ENCODE data around the gene CIBAR2. TPM values are rescaled to one million over a fixed set of nuclear protein-coding genes. Genes with fewer than 3 reads are reported as not detected.

Gene CIBAR2
- total and polyA plus RNA-seq, 4 experiments from 2014 or later: not detected

- ChIA-PET CTCF (ENCODE audit: partially characterized antibody) (interaction anchor here (0.8 to 3.5 kb wide), 7 partner anchors 9 to 50 kb away, joined by 3 to 26 read pairs (median 4); no protein-coding TSS in a partner anchor), POLR2A (ENCODE audit: partially characterized antibody) (interaction anchor here (1.2 to 1.6 kb wide), 3 partner anchors 9 to 405 kb away, joined by 3 to 8 read pairs (median 4); no protein-coding TSS in a partner anchor)
- H3K4me1 Mint-ChIP-seq: peaks cover 20 to 49% (median 32%) of the 10 kb centered on the region in 4 donors
- peaks cover 0 to 2% of the 10 kb centered on the region in 2 donors for H3K27me3 Mint-ChIP-seq
- Histone ChIP-seq H3K4me1 (ENCODE audit: insufficient read depth, low read length) (peaks cover 41% of the 10 kb centered on the region), H3K36me3 (ENCODE audit: insufficient read depth, low read length) (no peaks in the 10 kb centered on the region), H3K4me3 (ENCODE audit: low read length in 2 of 2) (no peak overlapping the region), H3K27ac (ENCODE audit: low read depth, low read length) (no peak overlapping the region), H3K9me3 (ENCODE audit: control insufficient read depth in 1 of 2, low read length in 2 of 2) (no peaks in the 10 kb centered on the region), H3K27me3 (ENCODE audit: insufficient read depth, low read length) (no peaks in the 10 kb centered on the region)
- DNase-seq: no peak
- H3K9me3 Mint-ChIP-seq: no peaks in the 10 kb centered on the region
- intact Hi-C loops (cut with micrococcal nuclease): no loop called here
- peak overlapping the region in 1 of 8 donors; percentile 52 for H3K4me3 Mint-ChIP-seq
- H3K36me3 Mint-ChIP-seq: no peaks in the 10 kb centered on the region
- peak overlapping the region; percentile 57 to 91 (median 80) for H3K27ac Mint-ChIP-seq
These were observed 6.8 kb downstream of the CIBAR2 start for GRCh38 chr16:85105475-85105874.

GRCh38 chr16:85104821-85105391 lies 7.4 kb downstream of the CIBAR2 start:
- Mint-ChIP-seq H3K4me3 (peak overlapping the region in 7 of 8 donors; percentile 52 to 74 (median 65)), H3K27me3 (peaks cover 0 to 2% of the 10 kb centered on the region in 2 donors), H3K27ac (peak overlapping the region; percentile 48 to 91 (median 83)), H3K36me3 (no peaks in the 10 kb centered on the region), H3K4me1 (peaks cover 20 to 49% (median 32%) of the 10 kb centered on the region in 4 donors), H3K9me3 (no peaks in the 10 kb centered on the region)
- DNase-seq: peak; percentile 27 to 56 (median 44)
- Histone ChIP-seq H3K27me3 (ENCODE audit: insufficient read depth, low read length) (no peaks in the 10 kb centered on the region), H3K4me1 (ENCODE audit: insufficient read depth, low read length) (peaks cover 41% of the 10 kb centered on the region), H3K4me3 (ENCODE audit: low read length in 2 of 2) (no peak overlapping the region), H3K9me3 (ENCODE audit: control insufficient read depth in 1 of 2, low read length in 2 of 2) (no peaks in the 10 kb centered on the region), H3K27ac (ENCODE audit: low read depth, low read length) (no peak overlapping the region), H3K36me3 (ENCODE audit: insufficient read depth, low read length) (no peaks in the 10 kb centered on the region)
- CTCF ChIA-PET (ENCODE audit: partially characterized antibody): interaction anchor here (0.8 to 3.5 kb wide), 10 partner anchors 8 to 153 kb away, joined by 3 to 26 read pairs (median 4); no protein-coding TSS in a partner anchor
- POLR2A ChIA-PET (ENCODE audit: partially characterized antibody): interaction anchor here (0.7 to 1.6 kb wide), 4 partner anchors 49 to 405 kb away, joined by 3 to 8 read pairs (median 4); no protein-coding TSS in a partner anchor
- intact Hi-C loops (cut with micrococcal nuclease): no loop called here

GRCh38 chr16:85104147-85104546 lies 8.1 kb downstream of the CIBAR2 start:
- Histone ChIP-seq H3K4me3 (ENCODE audit: low read length in 2 of 2) (no peak overlapping the region), H3K4me1 (ENCODE audit: insufficient read depth, low read length) (peaks cover 41% of the 10 kb centered on the region), H3K9me3 (ENCODE audit: control insufficient read depth in 1 of 2, low read length in 2 of 2) (no peaks in the 10 kb centered on the region), H3K27me3 (ENCODE audit: insufficient read depth, low read length) (no peaks in the 10 kb centered on the region), H3K27ac (ENCODE audit: low read depth, low read length) (no peak overlapping the region), H3K36me3 (ENCODE audit: insufficient read depth, low read length) (no peaks in the 10 kb centered on the region)
- peak overlapping the region in 6 of 7 donors; percentile 30 to 87 (median 79) for H3K27ac Mint-ChIP-seq
- H3K27me3 Mint-ChIP-seq: peaks cover 0 to 2% of the 10 kb centered on the region in 2 donors
- intact Hi-C loops (cut with micrococcal nuclease): no loop called here
- H3K36me3 Mint-ChIP-seq: no peaks in the 10 kb centered on the region
- ChIA-PET CTCF (ENCODE audit: partially characterized antibody) (interaction anchor here (0.8 to 3.5 kb wide), 6 partner anchors 9 to 152 kb away, joined by 3 to 26 read pairs (median 5); no protein-coding TSS in a partner anchor), POLR2A (ENCODE audit: partially characterized antibody) (interaction anchor here (1.0 to 1.6 kb wide), 2 partner anchors 49 to 77 kb away, joined by 3 to 8 read pairs; no protein-coding TSS in a partner anchor)
- H3K4me1 Mint-ChIP-seq: peaks cover 20 to 50% (median 32%) of the 10 kb centered on the region in 4 donors
- no peak for DNase-seq
- H3K4me3 Mint-ChIP-seq: peak overlapping the region in 2 of 8 donors; percentile 15 to 29
- no peaks in the 10 kb centered on the region for H3K9me3 Mint-ChIP-seq

- Histone ChIP-seq H3K27ac (ENCODE audit: low read depth, low read length) (no peak overlapping the region), H3K4me1 (ENCODE audit: insufficient read depth, low read length) (peaks cover 41% of the 10 kb centered on the region), H3K36me3 (ENCODE audit: insufficient read depth, low read length) (no peaks in the 10 kb centered on the region), H3K4me3 (ENCODE audit: low read length in 2 of 2) (no peak overlapping the region), H3K9me3 (ENCODE audit: control insufficient read depth in 1 of 2, low read length in 2 of 2) (no peaks in the 10 kb centered on the region), H3K27me3 (ENCODE audit: insufficient read depth, low read length) (no peaks in the 10 kb centered on the region)
- peak overlapping the region; percentile 25 to 93 (median 48) for H3K27ac Mint-ChIP-seq
- no peak for DNase-seq
- H3K27me3 Mint-ChIP-seq: peaks cover 0 to 2% of the 10 kb centered on the region in 2 donors
- peaks cover 20 to 56% (median 32%) of the 10 kb centered on the region in 4 donors for H3K4me1 Mint-ChIP-seq
- peak overlapping the region in 4 of 8 donors; percentile 7 to 64 (median 28) for H3K4me3 Mint-ChIP-seq
- POLR2A ChIA-PET (ENCODE audit: partially characterized antibody): interaction anchor here (0.8 to 1.0 kb wide), 2 partner anchors 47 to 76 kb away, joined by 3 read pairs; no protein-coding TSS in a partner anchor
- CTCF ChIA-PET (ENCODE audit: partially characterized antibody): interaction anchor here (1.1 to 3.5 kb wide), 5 partner anchors 9 to 142 kb away, joined by 3 to 26 read pairs (median 5); partner anchors contain the start of gene CIBAR2
- intact Hi-C loops (cut with micrococcal nuclease): no loop called here
- H3K36me3 Mint-ChIP-seq: no peaks in the 10 kb centered on the region
- no peaks in the 10 kb centered on the region for H3K9me3 Mint-ChIP-seq
These were observed 8.9 kb downstream of the CIBAR2 start for GRCh38 chr16:85103114-85104079.

- H3K36me3 Mint-ChIP-seq: no peaks in the 10 kb centered on the region
- no peak overlapping the region for H3K27ac ChIP-seq (ENCODE audit: low read depth, low read length)
- H3K27me3 ChIP-seq (ENCODE audit: insufficient read depth, low read length): no peaks in the 10 kb centered on the region
- peak overlapping the region in 4 of 7 donors; percentile 45 to 81 (median 72) for H3K27ac Mint-ChIP-seq
- no peaks in the 10 kb centered on the region for H3K9me3 Mint-ChIP-seq
- H3K4me1 ChIP-seq (ENCODE audit: insufficient read depth, low read length): peaks cover 41% of the 10 kb centered on the region
- no peaks in the 10 kb centered on the region for H3K9me3 ChIP-seq (ENCODE audit: control insufficient read depth in 1 of 2, low read length in 2 of 2)
- peaks cover 0 to 2% of the 10 kb centered on the region in 2 donors for H3K27me3 Mint-ChIP-seq
- H3K36me3 ChIP-seq (ENCODE audit: insufficient read depth, low read length): no peaks in the 10 kb centered on the region
- H3K4me3 Mint-ChIP-seq: no peak overlapping the region
- H3K4me1 Mint-ChIP-seq: peaks cover 20 to 56% (median 32%) of the 10 kb centered on the region in 4 donors
- DNase-seq: no peak
- H3K4me3 ChIP-seq (ENCODE audit: low read length in 2 of 2): no peak overlapping the region
- ChIA-PET CTCF (ENCODE audit: partially characterized antibody) (interaction anchor here (0.9 to 1.6 kb wide), 2 partner anchors 11 to 143 kb away, joined by 3 to 4 read pairs; no protein-coding TSS in a partner anchor), POLR2A (ENCODE audit: partially characterized antibody) (interaction anchor here (1.5 kb wide), 1 partner anchor 11 kb away, joined by 3 read pairs; no protein-coding TSS in a partner anchor)
- intact Hi-C loops (cut with micrococcal nuclease): no loop called here
These were observed 10.2 kb downstream of the CIBAR2 start for GRCh38 chr16:85101956-85102630.

GRCh38 chr16:85100265-85100664 lies 12.0 kb downstream of the CIBAR2 start:
- H3K27me3 ChIP-seq (ENCODE audit: insufficient read depth, low read length): no peaks in the 10 kb centered on the region
- no peak overlapping the region for H3K4me3 Mint-ChIP-seq
- peaks cover 17 to 49% (median 26%) of the 10 kb centered on the region in 4 donors for H3K4me1 Mint-ChIP-seq
- H3K36me3 Mint-ChIP-seq: no peaks in the 10 kb centered on the region
- no peaks in the 10 kb centered on the region for H3K36me3 ChIP-seq (ENCODE audit: insufficient read depth, low read length)
- H3K4me3 ChIP-seq (ENCODE audit: low read length in 2 of 2): no peak overlapping the region
- no peak for DNase-seq
- peaks cover 0 to 2% of the 10 kb centered on the region in 2 donors for H3K27me3 Mint-ChIP-seq
- H3K9me3 ChIP-seq (ENCODE audit: control insufficient read depth in 1 of 2, low read length in 2 of 2): no peaks in the 10 kb centered on the region
- intact Hi-C loops (cut with micrococcal nuclease): no loop called here
- ChIA-PET CTCF (ENCODE audit: partially characterized antibody) (interaction anchor here (1.9 to 2.4 kb wide), 2 partner anchors 14 to 15 kb away, joined by 6 to 7 read pairs; no protein-coding TSS in a partner anchor), POLR2A (ENCODE audit: partially characterized antibody) (interaction anchor here (1.5 kb wide), 1 partner anchor 9 kb away, joined by 3 read pairs; no protein-coding TSS in a partner anchor)
- H3K9me3 Mint-ChIP-seq: no peaks in the 10 kb centered on the region
- no peak overlapping the region for H3K27ac ChIP-seq (ENCODE audit: low read depth, low read length)
- peaks cover 35% of the 10 kb centered on the region for H3K4me1 ChIP-seq (ENCODE audit: insufficient read depth, low read length)
- no peak overlapping the region for H3K27ac Mint-ChIP-seq
